ENCODE results near the gene SLFN12L.
"Not testable (repeated sequence)": the region's sequence is repeated elsewhere in the genome, so short reads cannot be mapped to it uniquely, and the experiment has no call there.

SLFN12L gene

GRCh38 chr17:35537601-35538141 is at the start of gene SLFN12L:
SLFN12L (minus strand) TSS chr17:35537678; CDS start chr17:35522364, 15,314 bp downstream.
- no peak for DNase-seq (ENCODE audit: low read depth)

- DNase-seq (ENCODE audit: low read depth) = no peak
Observed at GRCh38 chr17:35586569-35587073, 49.1 kb upstream of the SLFN12L start.

GRCh38 chr17:35584061-35584460 is 46.6 kb upstream of the SLFN12L start:
- no peak for DNase-seq (ENCODE audit: low read depth)

GRCh38 chr17:35578929-35579432 is 41.5 kb upstream of the SLFN12L start:
- no peak for DNase-seq (ENCODE audit: low read depth)

GRCh38 chr17:35578197-35578928 is 40.9 kb upstream of the SLFN12L start, which contains the start of gene PEX12:
PEX12 (minus strand) TSS chr17:35578571; CDS start chr17:35578021, 550 bp downstream.
- DNase-seq (ENCODE audit: low read depth) = peak; percentile 78

GRCh38 chr17:35577830-35578196 is 40.3 kb upstream of the SLFN12L start:
- no peak for DNase-seq (ENCODE audit: low read depth)

GRCh38 chr17:35575759-35576158 is 38.3 kb upstream of the SLFN12L start:
- no peak for DNase-seq (ENCODE audit: low read depth)

- no peak for DNase-seq (ENCODE audit: low read depth)
Observed at GRCh38 chr17:35569405-35569804, 31.9 kb upstream of the SLFN12L start.

- DNase-seq (ENCODE audit: low read depth) = no peak
Observed at GRCh38 chr17:35568561-35568960, 31.1 kb upstream of the SLFN12L start.

- no peak for DNase-seq (ENCODE audit: low read depth)
Observed at GRCh38 chr17:35566968-35567367, 29.5 kb upstream of the SLFN12L start.

GRCh38 chr17:35563181-35563580 is 25.7 kb upstream of the SLFN12L start:
- not testable (repeated sequence) for DNase-seq (ENCODE audit: low read depth)

GRCh38 chr17:35560703-35561102 is 23.2 kb upstream of the SLFN12L start, which contains the start of gene SLFN14:
SLFN14 (minus strand) TSS chr17:35560819; CDS start chr17:35558062, 2,757 bp downstream.
- no peak for DNase-seq (ENCODE audit: low read depth)

- DNase-seq (ENCODE audit: low read depth) = no peak
Observed at GRCh38 chr17:35559495-35560210, 22.2 kb upstream of the SLFN12L start.

- DNase-seq (ENCODE audit: low read depth) = no peak
Observed at GRCh38 chr17:35557353-35557752, 19.9 kb upstream of the SLFN12L start.

GRCh38 chr17:35555691-35556090 is 18.2 kb upstream of the SLFN12L start:
- no peak for DNase-seq (ENCODE audit: low read depth)

GRCh38 chr17:35554668-35555067 is 17.2 kb upstream of the SLFN12L start:
- DNase-seq (ENCODE audit: low read depth) = no peak

- no peak for DNase-seq (ENCODE audit: low read depth)
Observed at GRCh38 chr17:35553310-35553709, 15.8 kb upstream of the SLFN12L start.

- no peak for DNase-seq (ENCODE audit: low read depth)
Observed at GRCh38 chr17:35548978-35549377, 11.5 kb upstream of the SLFN12L start.

- DNase-seq (ENCODE audit: low read depth) = no peak
Observed at GRCh38 chr17:35548208-35548810, 10.8 kb upstream of the SLFN12L start.

GRCh38 chr17:35546487-35546886 is 9.0 kb upstream of the SLFN12L start:
- no peak for DNase-seq (ENCODE audit: low read depth)

- no peak for DNase-seq (ENCODE audit: low read depth)
Observed at GRCh38 chr17:35545150-35545549, 7.7 kb upstream of the SLFN12L start.

GRCh38 chr17:35543856-35544255 is 6.4 kb upstream of the SLFN12L start:
- DNase-seq (ENCODE audit: low read depth) = no peak

Measured in stimulated activated CD8-positive, alpha-beta memory T cell treated with anti-CD3 and anti-CD28 coated beads, Interleukin-4, amount 100 ng/mL, for 24 hours (primary cell).